ENCODE measurements around the gene SGCA.

GRCh38 chr17:50137042-50137441, 28.8 kb upstream of the SGCA start:
- TF ChIP-seq CTCF (IDR thresholded peaks at IDR 0.05) (no peak), POLR2A (IDR thresholded peaks at IDR 0.05) (no peak)

Data from esophagus squamous epithelium (tissue), 4 donors.